ENCODE results near the gene BRD4.

The BRD4 gene

DNA sequence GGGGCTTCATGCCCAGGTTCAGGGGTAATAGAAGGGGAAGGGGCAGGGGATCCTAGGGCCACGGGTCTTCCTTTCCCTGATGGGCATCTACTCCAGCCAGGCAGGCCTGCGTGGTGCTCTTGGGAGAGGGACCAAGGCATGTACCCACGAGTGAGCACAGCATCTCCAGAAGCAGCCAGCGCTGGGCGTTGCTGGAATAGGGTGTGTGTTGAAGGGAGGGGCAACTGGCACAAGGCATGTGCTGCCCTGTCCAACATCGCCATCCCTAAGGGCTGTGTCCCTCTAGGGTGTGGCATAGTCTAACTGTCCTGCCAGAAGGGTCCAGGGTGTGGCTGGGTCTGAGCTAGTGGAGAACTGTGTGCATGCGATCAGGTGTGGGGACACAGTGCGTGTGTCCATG is 134.4 kb downstream of the BRD4 start:
- Mint-ChIP-seq H3K4me3 (no peak overlapping the region), H3K27ac (no peak overlapping the region), H3K27me3 (peaks cover 88% of the 10 kb centered on the region), H3K36me3 (no peaks in the 10 kb centered on the region), H3K4me1 (peaks cover 10% of the 10 kb centered on the region), H3K9me3 (no peaks in the 10 kb centered on the region)
- DNase-seq = no peak
- CTCF ChIA-PET = no interaction called here

DNA sequence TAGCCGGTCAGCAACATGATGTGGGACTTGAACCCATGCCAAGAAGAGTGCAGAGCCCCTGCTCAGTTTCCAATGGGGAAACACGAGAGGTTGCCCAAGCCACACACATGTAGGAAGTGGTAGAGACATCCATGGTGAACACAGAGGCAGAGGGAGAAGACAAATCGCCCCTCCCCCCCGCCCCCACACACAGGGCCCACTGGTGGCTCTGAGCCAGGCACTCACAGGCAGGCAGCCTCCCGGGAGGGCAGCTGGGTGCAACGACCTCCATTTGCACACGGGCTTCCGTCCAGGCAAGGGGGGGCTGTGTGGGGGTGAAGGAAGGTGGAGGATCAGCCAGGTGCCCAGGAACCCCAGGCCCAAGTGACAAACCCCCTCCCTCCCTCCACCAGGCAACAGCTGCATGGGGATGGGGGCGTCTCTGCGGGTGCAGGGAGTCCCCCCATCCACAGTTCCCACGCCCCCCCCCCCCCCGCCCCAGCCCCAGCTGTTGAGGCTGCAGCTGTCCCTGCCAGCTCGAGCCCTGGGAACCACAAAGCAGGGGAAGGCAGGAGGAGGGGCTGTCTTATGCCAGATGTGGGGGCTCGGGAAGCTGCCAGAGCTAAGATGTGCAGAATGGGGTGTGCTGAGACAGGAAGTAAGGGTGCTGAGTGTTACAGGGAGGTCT is 134.9 kb downstream of the BRD4 start:
- Mint-ChIP-seq H3K4me1 (peaks cover 10% of the 10 kb centered on the region), H3K27me3 (peaks cover 83% of the 10 kb centered on the region), H3K4me3 (no peak overlapping the region), H3K36me3 (no peaks in the 10 kb centered on the region), H3K9me3 (no peaks in the 10 kb centered on the region), H3K27ac (no peak overlapping the region)
- CTCF ChIA-PET = no interaction called here
- DNase-seq = no peak

DNA sequence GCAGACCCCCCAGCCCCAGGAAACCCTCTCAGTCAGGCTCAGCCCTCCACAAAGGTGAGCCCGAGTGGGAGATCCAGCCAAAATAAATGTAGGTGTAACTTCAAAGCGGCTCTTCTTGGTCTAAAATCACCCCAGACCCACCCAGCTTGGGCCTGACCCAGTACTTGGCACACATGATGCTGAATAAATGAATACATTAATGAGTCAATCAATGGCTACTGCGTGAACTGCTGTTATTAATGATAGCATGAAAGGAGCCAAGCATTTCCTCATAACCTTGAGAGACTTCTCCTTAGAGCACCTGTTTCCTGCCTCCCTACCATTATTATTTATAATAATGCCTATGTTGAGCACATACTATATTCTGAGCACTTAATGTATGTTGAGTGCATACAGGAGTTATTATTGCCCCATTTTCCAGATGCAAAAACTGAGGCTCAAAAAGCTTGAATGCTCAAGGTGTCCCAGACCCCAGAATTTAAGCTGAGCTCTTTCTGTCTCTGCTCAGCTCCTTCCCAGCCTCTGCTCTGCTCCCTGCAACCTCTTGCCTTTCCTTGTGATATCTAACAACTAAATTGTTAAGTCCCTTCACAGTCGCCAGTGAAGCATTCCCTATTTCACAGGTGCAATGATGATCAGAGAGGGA is 135.9 kb downstream of the BRD4 start:
- Mint-ChIP-seq H3K4me3 (no peak overlapping the region), H3K9me3 (no peaks in the 10 kb centered on the region), H3K4me1 (peaks cover 10% of the 10 kb centered on the region), H3K27ac (no peak overlapping the region), H3K36me3 (no peaks in the 10 kb centered on the region), H3K27me3 (peaks cover 76% of the 10 kb centered on the region)
- no peak for DNase-seq
- CTCF ChIA-PET = no interaction called here

DNA sequence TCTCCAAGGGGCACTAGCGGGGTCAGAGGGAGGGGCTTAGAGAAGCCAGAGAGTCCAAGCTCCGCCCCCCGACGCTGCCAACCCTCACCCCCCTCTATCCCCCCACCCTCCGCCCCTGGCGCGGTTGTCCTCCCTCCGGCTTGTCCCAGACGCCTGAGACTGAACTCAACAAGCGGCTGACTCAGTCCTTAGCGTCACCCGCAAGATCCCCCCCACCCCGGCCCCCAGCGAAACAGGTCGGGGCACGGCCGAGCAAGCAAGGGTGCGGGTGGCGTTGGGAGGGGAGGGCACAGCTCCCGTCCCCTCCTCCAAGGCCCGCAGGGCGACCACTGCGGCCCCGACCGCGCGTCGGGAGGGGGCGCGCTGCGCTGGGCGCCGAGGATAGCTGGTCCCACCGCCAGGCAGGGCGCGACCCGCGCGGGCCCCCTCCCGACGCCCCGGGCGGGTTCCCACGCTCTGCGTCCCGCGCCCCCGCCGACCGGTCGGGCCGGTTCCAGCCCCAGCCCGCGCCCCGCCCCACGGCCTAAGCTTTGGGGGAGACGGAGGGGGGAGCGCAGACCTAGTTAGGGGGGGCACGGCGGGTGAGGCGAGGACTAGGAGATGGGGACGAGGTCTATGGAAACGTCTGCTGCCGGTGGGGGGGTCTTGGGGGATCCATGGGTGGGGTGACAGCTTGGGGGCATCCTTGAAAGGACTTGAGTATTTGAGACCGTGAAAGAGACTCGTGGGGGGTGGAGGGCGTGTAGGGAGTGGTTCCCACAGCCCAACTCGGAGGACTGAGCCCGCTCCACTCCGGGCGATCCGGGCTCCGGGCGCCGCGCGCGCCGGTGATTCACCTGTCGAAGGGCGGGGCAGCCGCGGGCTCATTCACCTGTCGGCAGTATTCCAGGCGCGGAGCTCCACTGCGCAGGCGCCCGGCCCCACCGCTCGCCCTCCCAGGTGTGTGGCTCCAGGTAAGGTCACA is 136.7 kb downstream of the BRD4 start:
- no peak for DNase-seq
- no peaks in the 10 kb centered on the region for H3K9me3 Mint-ChIP-seq
- no peak overlapping the region for H3K27ac Mint-ChIP-seq
- CTCF ChIA-PET = no interaction called here
- H3K4me3 Mint-ChIP-seq = no peak overlapping the region
- peaks cover 7% of the 10 kb centered on the region for H3K4me1 Mint-ChIP-seq
- no peaks in the 10 kb centered on the region for H3K36me3 Mint-ChIP-seq
- H3K27me3 Mint-ChIP-seq = peaks cover 70% of the 10 kb centered on the region

DNA sequence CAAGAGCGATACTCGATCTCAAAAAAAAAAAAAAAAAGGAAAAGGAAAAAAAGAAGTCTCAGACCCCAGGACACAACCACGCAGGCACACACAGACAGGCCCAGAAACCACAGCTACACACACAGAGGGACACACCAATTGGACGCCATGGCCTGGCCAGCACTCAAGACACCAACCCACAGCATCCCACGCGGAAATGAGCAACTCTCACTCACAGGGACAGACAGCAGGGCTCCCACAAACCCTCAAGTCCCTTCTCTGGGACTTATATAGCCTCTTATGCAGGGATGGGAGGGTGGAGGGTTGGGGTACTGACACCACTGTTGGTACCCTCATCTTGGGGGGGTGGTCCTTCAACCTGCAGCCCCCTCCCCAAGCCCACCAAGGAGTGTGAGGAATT is 137.4 kb downstream of the BRD4 start:
- Mint-ChIP-seq H3K27ac (no peak overlapping the region), H3K27me3 (peaks cover 64% of the 10 kb centered on the region), H3K4me3 (no peak overlapping the region), H3K9me3 (no peaks in the 10 kb centered on the region), H3K4me1 (peaks cover 7% of the 10 kb centered on the region), H3K36me3 (no peaks in the 10 kb centered on the region)
- CTCF ChIA-PET = interaction anchor here (0.6 kb wide), 1 partner anchor 10 kb away, joined by 3 read pairs; no protein-coding TSS in a partner anchor
- DNase-seq = no peak

DNA sequence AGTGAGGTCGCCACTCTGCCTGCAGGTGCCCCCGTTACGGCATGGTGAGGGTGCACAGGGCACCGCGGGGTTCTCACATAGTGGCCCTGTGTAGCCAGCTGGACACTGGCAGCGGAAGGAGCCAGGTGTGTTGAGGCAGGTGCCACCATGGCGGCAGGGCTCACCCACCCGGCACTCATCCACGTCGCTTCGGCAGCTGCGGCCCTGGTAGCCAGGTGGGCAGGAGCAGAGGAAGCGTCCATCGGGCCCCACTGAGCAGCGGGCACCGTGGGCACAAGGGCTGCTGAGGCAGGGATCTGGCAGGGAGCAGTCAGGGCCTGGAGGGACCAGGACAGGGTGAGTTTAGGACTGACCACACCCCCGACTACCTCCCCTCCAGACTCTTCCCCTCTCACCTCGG is 140.4 kb downstream of the BRD4 start:
- Mint-ChIP-seq H3K36me3 (no peaks in the 10 kb centered on the region), H3K9me3 (peaks cover 3% of the 10 kb centered on the region), H3K4me3 (no peak overlapping the region), H3K27ac (no peak overlapping the region), H3K4me1 (peaks cover 2% of the 10 kb centered on the region), H3K27me3 (peaks cover 38% of the 10 kb centered on the region)
- CTCF ChIA-PET = no interaction called here
- no peak for DNase-seq

DNA sequence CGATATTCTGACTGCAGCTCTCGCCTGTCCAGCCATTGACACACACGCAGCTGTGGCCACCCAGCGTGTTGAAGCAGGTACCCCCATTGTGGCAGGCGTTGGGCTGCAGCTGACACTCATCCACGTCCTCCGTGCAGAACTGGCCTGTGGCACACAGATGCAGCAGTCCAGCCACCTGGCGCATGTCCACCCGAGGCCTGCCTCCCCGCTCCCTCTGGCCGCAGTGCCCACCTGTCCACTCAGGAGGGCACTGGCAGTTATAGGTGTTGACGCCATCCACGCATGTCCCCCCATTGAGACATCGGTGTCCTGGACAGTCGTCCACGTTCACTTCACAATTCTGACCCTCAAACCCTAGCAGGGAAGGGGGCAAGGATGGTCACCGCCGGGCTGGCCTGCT is 140.8 kb downstream of the BRD4 start:
- no peak for DNase-seq
- H3K36me3 Mint-ChIP-seq = no peaks in the 10 kb centered on the region
- CTCF ChIA-PET = no interaction called here
- no peak overlapping the region for H3K4me3 Mint-ChIP-seq
- peaks cover 33% of the 10 kb centered on the region for H3K27me3 Mint-ChIP-seq
- H3K27ac Mint-ChIP-seq = no peak overlapping the region
- peaks cover 3% of the 10 kb centered on the region for H3K9me3 Mint-ChIP-seq
- H3K4me1 Mint-ChIP-seq = peaks cover 2% of the 10 kb centered on the region

DNA sequence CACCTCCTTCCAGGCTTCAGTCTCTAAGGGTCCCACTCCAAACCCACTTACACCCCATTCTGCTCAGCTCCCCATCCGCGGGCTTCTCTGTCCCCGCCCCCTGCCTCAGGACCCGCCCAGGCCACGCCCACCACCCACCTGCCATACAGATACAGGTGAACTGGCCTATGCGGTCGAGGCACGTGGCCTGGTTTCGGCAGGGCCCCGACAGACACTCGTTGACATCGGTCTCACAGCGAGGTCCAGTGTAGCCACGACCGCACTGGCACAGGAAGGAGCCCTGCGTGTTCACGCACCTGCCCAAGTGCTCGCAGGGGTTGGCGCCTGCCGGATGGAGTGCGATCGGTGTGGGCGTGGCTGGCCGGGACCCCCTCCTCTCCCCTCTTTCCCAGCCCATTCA is 143.5 kb downstream of the BRD4 start:
- no peaks in the 10 kb centered on the region for H3K36me3 Mint-ChIP-seq
- H3K4me3 Mint-ChIP-seq = no peak overlapping the region
- CTCF ChIA-PET = no interaction called here
- no peaks in the 10 kb centered on the region for H3K4me1 Mint-ChIP-seq
- no peak overlapping the region for H3K27ac Mint-ChIP-seq
- peaks cover 7% of the 10 kb centered on the region for H3K27me3 Mint-ChIP-seq
- peaks cover 3% of the 10 kb centered on the region for H3K9me3 Mint-ChIP-seq
- no peak for DNase-seq

DNA sequence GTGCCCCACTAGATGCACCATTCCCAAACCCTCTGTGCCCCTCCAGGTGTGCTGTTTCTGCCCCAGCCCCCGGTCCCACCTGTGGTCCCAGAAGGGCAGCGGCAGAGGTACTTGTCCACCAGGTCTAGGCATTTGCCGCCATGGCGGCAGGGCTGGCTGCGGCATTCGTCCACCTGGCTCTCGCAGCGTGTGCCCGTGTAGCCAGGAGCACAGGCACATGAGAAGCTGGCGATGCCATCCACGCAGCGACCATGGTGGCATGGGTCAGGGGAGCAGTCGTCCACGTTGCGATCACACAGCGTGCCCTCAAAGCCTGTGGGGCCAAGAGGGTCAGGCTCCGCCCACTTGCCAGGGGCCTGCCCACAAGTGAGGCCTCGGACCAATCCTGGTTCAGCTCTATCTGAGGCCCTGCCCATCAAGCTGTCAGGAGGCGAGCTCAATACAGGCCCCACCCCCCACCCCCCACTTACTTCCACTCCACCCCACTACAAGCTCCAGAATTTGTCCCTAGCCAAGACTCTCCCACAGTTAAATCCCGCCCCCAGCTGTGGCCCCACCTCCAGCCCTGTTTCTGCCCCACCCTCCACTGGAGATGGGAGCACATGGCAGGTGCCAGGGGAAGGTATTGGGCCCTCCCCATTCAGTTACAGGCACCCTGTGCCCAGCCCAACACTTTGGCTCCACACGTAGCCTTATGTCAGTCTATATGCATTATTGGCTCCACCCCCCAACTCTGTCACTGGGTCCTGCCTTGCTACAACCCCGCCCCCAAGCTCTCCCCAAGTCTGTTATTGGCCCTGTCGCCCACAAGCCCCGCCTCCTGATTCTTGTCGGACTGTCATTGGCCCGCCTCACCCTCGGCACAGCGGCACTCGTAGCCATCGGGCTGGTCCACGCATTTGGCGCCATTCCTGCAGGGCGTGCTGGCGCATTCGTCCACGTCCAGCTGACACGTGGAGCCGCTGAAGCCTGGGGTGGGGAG is 145.0 kb downstream of the BRD4 start:
- CTCF ChIA-PET = interaction anchor here (0.6 kb wide), 1 partner anchor 63 kb away, joined by 3 read pairs; no protein-coding TSS in a partner anchor
- Mint-ChIP-seq H3K4me1 (no peaks in the 10 kb centered on the region), H3K27ac (no peak overlapping the region), H3K27me3 (peaks cover 2% of the 10 kb centered on the region), H3K4me3 (no peak overlapping the region), H3K9me3 (peaks cover 3% of the 10 kb centered on the region), H3K36me3 (no peaks in the 10 kb centered on the region)
- no peak for DNase-seq

Measured in activated naive CD4-positive, alpha-beta T cell treated with anti-CD3 and anti-CD28 coated beads, Interleukin-2, amount 10 ng/mL, durations not matched to agents 7 days and 5 days (primary cell).